Measurements from ENCODE around the gene PIEZO2. TPM values are rescaled to one million over a fixed set of nuclear protein-coding genes. Genes with fewer than 3 reads are reported as not detected.

Gene PIEZO2
- total RNA-seq, 1 experiment from 2014 or later: 0.57 TPM

DNA sequence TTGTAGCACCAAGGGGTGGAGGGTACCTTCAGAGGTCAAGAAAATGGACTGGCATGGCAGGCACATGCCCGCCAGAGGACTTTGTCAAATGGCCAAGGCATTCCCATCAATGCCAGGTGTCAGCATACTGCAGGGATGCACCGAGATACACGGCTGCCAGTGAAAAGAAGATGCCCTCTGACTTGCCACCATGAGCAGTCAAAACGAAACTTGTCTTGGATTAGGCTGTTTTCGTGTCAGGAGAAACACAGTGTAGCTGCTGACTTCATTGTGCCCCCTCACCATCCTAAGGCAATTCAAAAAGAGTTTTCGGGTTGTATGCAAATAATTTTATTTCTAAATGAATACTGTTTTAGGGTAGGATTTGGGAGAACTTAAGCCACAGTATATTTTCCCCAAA is 442.1 kb downstream of the PIEZO2 start:
- TF ChIP-seq POLR2AphosphoS5 (IDR thresholded peaks at IDR 0.05; ENCODE audit: low read depth, low read length) (no peak), TCF7L2 (IDR thresholded peaks at IDR 0.05; ENCODE audit: low read depth, low read length) (no peak), SIN3A (IDR thresholded peaks at IDR 0.05; ENCODE audit: borderline replicate concordance, insufficient read depth, low read depth, low read length) (no peak)
- TF ChIP-seq, protein P1, sequence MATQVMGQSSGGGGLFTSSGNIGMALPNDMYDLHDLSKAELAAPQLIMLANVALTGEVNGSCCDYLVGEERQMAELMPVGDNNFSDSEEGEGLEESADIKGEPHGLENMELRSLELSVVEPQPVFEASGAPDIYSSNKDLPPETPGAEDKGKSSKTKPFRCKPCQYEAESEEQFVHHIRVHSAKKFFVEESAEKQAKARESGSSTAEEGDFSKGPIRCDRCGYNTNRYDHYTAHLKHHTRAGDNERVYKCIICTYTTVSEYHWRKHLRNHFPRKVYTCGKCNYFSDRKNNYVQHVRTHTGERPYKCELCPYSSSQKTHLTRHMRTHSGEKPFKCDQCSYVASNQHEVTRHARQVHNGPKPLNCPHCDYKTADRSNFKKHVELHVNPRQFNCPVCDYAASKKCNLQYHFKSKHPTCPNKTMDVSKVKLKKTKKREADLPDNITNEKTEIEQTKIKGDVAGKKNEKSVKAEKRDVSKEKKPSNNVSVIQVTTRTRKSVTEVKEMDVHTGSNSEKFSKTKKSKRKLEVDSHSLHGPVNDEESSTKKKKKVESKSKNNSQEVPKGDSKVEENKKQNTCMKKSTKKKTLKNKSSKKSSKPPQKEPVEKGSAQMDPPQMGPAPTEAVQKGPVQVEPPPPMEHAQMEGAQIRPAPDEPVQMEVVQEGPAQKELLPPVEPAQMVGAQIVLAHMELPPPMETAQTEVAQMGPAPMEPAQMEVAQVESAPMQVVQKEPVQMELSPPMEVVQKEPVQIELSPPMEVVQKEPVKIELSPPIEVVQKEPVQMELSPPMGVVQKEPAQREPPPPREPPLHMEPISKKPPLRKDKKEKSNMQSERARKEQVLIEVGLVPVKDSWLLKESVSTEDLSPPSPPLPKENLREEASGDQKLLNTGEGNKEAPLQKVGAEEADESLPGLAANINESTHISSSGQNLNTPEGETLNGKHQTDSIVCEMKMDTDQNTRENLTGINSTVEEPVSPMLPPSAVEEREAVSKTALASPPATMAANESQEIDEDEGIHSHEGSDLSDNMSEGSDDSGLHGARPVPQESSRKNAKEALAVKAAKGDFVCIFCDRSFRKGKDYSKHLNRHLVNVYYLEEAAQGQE (IDR thresholded peaks at IDR 0.05; ENCODE audit: insufficient read depth in 1 of 2, low read depth in 2 of 2, low read length in 1 of 2): no peak
- TF ChIP-seq, protein P2, sequence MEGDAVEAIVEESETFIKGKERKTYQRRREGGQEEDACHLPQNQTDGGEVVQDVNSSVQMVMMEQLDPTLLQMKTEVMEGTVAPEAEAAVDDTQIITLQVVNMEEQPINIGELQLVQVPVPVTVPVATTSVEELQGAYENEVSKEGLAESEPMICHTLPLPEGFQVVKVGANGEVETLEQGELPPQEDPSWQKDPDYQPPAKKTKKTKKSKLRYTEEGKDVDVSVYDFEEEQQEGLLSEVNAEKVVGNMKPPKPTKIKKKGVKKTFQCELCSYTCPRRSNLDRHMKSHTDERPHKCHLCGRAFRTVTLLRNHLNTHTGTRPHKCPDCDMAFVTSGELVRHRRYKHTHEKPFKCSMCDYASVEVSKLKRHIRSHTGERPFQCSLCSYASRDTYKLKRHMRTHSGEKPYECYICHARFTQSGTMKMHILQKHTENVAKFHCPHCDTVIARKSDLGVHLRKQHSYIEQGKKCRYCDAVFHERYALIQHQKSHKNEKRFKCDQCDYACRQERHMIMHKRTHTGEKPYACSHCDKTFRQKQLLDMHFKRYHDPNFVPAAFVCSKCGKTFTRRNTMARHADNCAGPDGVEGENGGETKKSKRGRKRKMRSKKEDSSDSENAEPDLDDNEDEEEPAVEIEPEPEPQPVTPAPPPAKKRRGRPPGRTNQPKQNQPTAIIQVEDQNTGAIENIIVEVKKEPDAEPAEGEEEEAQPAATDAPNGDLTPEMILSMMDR (IDR thresholded peaks at IDR 0.05): no peak
- DNase-seq (ENCODE audit: low read depth, low spot score) (no peak), ATAC-seq (no peak)
- ChIA-PET POLR2A (no interaction called here), CTCF (no interaction called here)
- intact Hi-C loops (cut with micrococcal nuclease; ENCODE audit: unreplicated experiment): no loop called here
- Histone ChIP-seq H3K36me3 (ENCODE audit: control insufficient read depth, insufficient read depth, low read length) (no peaks in the 10 kb centered on the region), H3K27me3 (ENCODE audit: control insufficient read depth, insufficient read depth, low read length) (no peaks in the 10 kb centered on the region; the same call in 1 of the 2 replicates), H3K9me3 (ENCODE audit: control insufficient read depth, insufficient read depth, low read depth, low read length) (no peaks in the 10 kb centered on the region), H3K4me1 (ENCODE audit: control insufficient read depth, insufficient read depth, low read length) (no peaks in the 10 kb centered on the region), H3K27ac (ENCODE audit: low read length) (no peak overlapping the region), H3K4me3 (ENCODE audit: low read depth in 2 of 2, low read length in 2 of 2) (no peak overlapping the region)
- no TSS peak for BruUV-seq (replicated peaks)
- in situ Hi-C loops (cut with HindIII; ENCODE audit: low pct_unique_long_range_greater_than_20kb, low sequenced_read_pairs): no loop called here

DNA sequence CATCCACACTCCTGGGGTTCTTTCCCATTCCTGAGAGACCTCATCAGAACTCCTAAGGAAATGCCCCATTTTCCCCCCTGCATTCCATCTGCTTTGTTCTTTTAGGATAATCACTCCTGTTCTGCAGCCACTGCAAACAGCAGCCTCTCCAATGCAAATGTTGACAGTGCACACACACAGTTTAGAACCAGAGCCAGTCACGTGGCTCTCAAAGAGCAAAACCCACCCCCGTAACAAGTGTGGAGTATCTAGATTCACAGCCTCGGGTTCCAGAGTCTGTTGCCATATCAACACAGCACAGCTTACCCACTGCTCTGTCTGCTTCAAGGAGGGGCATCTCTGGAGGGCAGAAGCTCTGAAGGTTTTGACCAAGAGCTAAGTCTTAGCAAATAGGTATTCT is 443.6 kb downstream of the PIEZO2 start:
- no peaks in the 10 kb centered on the region for H3K4me1 ChIP-seq (ENCODE audit: control insufficient read depth, insufficient read depth, low read length)
- no peaks in the 10 kb centered on the region for H3K36me3 ChIP-seq (ENCODE audit: control insufficient read depth, insufficient read depth, low read length)
- no TSS peak for BruUV-seq (replicated peaks)
- H3K4me3 ChIP-seq (ENCODE audit: low read depth in 2 of 2, low read length in 2 of 2): no peak overlapping the region
- no peak for TF ChIP-seq SIN3A (IDR thresholded peaks at IDR 0.05; ENCODE audit: borderline replicate concordance, insufficient read depth, low read depth, low read length)
- TF ChIP-seq POLR2AphosphoS5 (IDR thresholded peaks at IDR 0.05; ENCODE audit: low read depth, low read length): no peak
- no peak for TF ChIP-seq TCF7L2 (IDR thresholded peaks at IDR 0.05; ENCODE audit: low read depth, low read length)
- TF ChIP-seq, protein P2 (IDR thresholded peaks at IDR 0.05): no peak
- TF ChIP-seq, protein P1 (IDR thresholded peaks at IDR 0.05; ENCODE audit: insufficient read depth in 1 of 2, low read depth in 2 of 2, low read length in 1 of 2): no peak
- H3K9me3 ChIP-seq (ENCODE audit: control insufficient read depth, insufficient read depth, low read depth, low read length): no peaks in the 10 kb centered on the region
- in situ Hi-C loops (cut with HindIII; ENCODE audit: low pct_unique_long_range_greater_than_20kb, low sequenced_read_pairs): no loop called here
- ChIA-PET POLR2A (no interaction called here), CTCF (no interaction called here)
- ATAC-seq: no peak
- H3K27ac ChIP-seq (ENCODE audit: low read length): no peak overlapping the region
- intact Hi-C loops (cut with micrococcal nuclease; ENCODE audit: unreplicated experiment): no loop called here
- no peak for DNase-seq (ENCODE audit: low read depth, low spot score)
- peaks cover 2% of the 10 kb centered on the region; the same call in 1 of the 2 replicates for H3K27me3 ChIP-seq (ENCODE audit: control insufficient read depth, insufficient read depth, low read length)

Measured in Panc1 (cell line).